GM18870 (cell line): ENCODE data around the gene TNFSF11.

ENCODE experiments used
- ATAC-seq: cut with Tn5 transposase; IDR thresholded peaks from one replicate; pipeline ENCODE4 v1.9.1; 2021; ENCODE audit warnings: moderate library complexity; ENCODE audit not compliant: unreplicated experiment

The TNFSF11 gene, protein sequence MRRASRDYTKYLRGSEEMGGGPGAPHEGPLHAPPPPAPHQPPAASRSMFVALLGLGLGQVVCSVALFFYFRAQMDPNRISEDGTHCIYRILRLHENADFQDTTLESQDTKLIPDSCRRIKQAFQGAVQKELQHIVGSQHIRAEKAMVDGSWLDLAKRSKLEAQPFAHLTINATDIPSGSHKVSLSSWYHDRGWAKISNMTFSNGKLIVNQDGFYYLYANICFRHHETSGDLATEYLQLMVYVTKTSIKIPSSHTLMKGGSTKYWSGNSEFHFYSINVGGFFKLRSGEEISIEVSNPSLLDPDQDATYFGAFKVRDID

GRCh38 chr13:42574011-42574410 lies at the start of gene TNFSF11:
Gene TNFSF11, plus strand, starts transcription at chr13:42574152. Its CDS starts 152 bp downstream, at chr13:42574304.
- no peak for ATAC-seq

- peak; percentile 90 for ATAC-seq
These were observed 49.4 kb upstream of the TNFSF11 start for GRCh38 chr13:42524487-42525034.

DNA sequence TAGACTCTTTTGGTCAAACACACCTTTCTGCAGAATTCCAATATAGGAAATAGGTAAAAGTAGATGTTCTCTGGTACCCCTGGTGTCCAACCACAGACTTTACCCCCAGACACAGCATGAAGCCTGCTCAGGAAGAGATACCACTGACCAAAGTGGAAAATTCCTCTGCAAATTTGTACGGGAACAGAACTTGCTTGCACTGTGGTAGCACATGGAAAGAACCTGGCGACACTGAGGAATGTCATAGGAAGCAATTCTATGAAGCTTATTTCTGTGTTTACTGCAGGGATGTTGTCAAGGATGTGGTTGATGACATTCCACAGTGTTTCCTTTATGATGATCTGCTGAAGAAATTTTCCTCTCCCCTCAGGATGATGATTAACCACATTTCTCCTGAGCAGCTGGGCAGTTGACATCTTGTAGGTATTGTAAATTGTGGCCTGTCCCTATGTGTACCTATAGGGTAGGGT lies 48.9 kb upstream of the TNFSF11 start:
- ATAC-seq: no peak

- ATAC-seq: no peak
These were observed 47.7 kb upstream of the TNFSF11 start for GRCh38 chr13:42526276-42526675.

DNA sequence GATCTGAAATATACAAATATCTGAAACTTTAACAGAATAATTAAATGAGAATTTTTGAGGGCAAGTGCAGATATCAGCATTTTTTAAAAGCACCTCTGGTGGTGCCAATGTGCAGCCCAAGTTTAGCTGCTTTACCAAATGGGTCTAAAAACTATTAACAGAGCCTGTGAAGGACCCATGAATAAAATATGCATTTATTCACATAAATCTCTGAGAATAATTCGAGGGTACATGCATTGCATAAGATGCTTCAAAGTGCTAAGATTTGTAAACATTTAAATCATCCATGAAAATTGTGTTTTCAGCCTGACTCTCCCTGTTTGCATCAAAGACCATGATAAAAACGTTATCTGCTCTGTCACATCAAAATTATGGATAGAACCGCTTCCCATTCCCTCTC lies 47.1 kb upstream of the TNFSF11 start:
- no peak for ATAC-seq

DNA sequence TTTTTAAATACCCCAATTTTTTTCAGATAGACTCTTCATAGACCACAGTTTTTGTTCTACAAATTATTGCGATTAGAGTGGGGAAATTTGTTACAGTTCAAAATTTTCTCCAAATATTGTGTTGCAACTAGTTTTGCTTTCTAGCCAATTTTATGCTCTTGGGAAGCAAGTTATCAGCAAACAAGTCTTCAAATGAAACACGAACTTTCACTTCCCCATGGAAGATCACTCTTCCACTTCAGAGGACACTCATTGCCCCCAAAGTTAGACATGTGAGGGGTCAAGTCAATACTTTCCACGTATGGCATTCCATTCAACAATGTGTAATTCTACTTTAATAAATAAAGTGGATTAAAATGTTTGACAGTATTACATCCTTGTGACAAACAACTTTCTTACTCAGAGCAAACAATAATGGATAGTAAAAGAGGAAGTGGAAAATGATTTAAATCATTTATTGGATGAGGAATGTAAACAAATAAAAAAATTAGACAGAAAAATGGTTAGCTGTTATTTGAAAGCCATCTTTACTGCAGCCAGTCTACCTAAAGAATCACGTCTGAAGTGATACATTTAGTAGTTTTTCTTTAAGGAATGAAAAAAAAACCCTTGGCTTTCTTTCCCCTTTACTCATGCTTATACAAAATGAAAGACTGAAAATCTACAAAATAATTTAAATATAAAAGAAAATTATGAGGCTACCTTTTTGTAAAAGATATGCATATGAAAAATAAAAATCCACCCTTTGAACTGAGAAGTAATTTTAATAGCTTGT lies 41.2 kb upstream of the TNFSF11 start:
- no peak for ATAC-seq

GRCh38 chr13:42533336-42533591 lies 40.7 kb upstream of the TNFSF11 start:
- no peak for ATAC-seq

DNA sequence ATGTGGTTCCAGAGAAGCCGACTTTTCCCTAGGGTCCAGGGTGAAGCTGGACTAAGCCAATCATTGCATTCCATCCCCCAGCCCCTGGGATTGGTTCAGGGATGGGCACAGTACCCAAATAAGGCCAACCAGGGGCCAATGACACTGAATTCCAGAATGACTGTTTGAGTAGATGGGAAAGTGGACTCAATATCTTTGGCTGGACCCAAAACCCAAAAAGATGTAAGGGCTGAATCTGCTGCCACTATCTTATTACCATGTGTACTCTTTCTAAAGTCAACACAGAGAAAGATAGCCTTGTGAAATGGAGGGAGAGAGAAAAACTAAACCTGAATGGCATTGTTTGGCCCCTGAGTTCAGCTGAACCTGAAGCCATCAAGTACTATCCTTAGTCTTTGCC lies 39.2 kb upstream of the TNFSF11 start:
- no peak for ATAC-seq

- no peak for ATAC-seq
These were observed 35.0 kb upstream of the TNFSF11 start for GRCh38 chr13:42538996-42539395.

- ATAC-seq: no peak
These were observed 34.3 kb upstream of the TNFSF11 start for GRCh38 chr13:42539670-42540069.

GRCh38 chr13:42543215-42543797 lies 30.6 kb upstream of the TNFSF11 start:
- ATAC-seq: no peak

GRCh38 chr13:42544246-42544926 lies 29.6 kb upstream of the TNFSF11 start:
- ATAC-seq: no peak

GRCh38 chr13:42545842-42546241 lies 28.1 kb upstream of the TNFSF11 start:
- ATAC-seq: no peak

GRCh38 chr13:42547612-42548011 lies 26.3 kb upstream of the TNFSF11 start:
- ATAC-seq: no peak

DNA sequence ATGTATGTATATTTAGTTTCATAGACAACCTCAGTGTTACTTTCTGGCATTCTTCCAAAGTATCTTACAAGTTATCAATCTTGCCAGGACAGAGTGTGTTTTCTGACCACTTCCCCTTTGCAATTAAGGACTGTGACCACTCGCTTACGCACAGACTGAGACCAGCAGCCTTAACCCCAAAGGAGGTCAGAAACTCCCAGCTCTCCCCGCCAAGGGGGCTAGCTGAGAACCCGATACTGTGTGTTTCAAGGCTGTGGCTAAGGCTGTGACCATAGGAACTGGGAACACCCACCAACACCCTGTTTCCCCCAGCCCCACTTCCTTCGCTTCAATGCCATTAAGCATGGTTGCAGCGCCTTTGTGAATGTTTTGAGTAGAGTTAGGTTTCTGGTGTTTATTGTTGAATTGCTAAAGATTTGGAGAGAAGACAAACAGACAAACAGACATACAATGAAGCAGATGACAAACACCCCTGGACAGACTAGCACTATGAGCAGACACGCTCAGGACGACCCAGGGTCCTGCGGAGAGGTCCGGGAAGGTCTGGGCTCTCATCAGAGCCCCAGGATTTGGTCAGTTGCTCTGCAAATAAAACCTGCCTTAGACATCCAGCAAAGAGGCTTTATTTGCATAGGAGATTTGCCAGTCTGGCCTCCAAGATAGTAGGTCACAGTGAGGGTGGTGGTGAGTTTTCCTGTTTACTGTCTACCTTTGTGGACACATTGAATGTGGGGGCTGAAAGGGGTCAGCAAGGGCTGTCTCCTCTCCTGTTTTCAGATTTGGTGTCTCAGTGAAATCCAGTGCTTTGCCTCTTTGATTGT lies 25.0 kb upstream of the TNFSF11 start:
- ATAC-seq: peak; percentile 93

GRCh38 chr13:42549552-42549936 lies 24.4 kb upstream of the TNFSF11 start:
- ATAC-seq: no peak

GRCh38 chr13:42551611-42552010 lies 22.3 kb upstream of the TNFSF11 start:
- no peak for ATAC-seq

DNA sequence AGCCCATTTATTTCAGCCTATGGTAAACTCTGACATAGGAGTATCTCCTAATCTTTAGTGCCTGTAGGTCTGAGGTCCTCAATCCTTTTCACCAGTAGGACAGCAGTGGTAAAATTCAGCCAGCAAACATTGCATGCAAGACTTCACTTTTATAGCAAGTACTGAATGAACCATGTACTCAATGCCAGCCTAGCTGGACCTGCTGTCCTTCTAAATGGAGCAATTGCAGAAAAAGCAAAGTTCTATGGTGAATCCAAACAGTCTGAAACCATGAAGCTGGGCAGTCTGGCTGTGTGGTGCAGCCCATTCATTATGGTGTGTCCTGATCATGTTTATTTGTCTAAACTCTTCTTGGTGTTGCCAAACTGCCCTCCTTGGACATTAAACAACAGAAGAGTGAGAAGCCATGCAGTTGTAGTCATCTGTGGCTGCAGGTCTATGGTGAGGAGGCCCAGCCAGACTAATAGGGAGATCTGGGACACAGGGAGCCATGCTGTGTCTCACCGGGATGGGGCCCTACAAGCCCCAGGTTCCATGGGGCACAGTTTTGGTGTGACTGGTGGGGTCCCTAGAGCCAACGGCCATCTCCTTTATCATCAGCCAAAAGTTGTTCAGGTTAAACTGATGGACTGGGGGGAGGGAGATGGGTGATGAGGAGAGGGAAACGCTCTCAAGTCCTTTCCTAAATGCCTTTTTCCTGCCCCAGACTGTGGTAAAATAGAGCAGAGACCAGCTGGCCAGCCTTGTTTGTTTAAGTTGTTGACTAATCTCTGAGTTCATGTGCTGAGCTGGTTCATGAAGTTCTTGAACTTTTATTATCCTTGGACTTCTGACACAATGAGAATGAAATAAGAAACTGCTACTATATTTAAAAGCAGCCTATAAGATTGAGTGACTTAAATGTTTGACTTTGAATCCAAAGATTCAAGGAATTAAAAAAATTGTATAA lies 20.6 kb upstream of the TNFSF11 start:
- no peak for ATAC-seq

DNA sequence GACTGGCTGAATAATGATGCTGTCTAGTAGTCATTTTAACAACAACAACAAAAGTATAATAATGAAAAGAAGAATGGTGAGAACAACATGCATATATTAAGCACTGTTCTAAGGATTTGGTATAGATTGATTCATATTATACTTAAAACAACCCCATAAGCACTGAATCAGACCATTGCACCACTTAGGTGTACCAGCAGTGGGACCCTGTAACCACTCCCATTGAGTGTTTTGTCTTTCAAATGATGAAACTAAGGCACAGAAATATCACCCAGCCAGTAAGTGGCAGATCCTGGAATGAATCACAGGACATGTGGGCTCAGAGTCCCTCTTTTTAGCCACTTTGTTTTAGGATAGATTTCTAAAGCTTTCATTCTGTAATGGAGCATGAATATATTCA lies 14.9 kb upstream of the TNFSF11 start:
- no peak for ATAC-seq
